ENCODE data around the gene MRPL43.

Gene MRPL43

GRCh38 chr10:100966887-100967286 is 20.4 kb downstream of the MRPL43 start:
- DNase-seq (ENCODE audit: low spot score) = no peak

GRCh38 chr10:100965820-100966219 is 21.5 kb downstream of the MRPL43 start:
- DNase-seq (ENCODE audit: low spot score) = no peak

GRCh38 chr10:100963826-100964225 is 23.5 kb downstream of the MRPL43 start:
- no peak for DNase-seq (ENCODE audit: low spot score)

GRCh38 chr10:100962351-100963080 is 24.8 kb downstream of the MRPL43 start:
- no peak for DNase-seq (ENCODE audit: low spot score)

DNA sequence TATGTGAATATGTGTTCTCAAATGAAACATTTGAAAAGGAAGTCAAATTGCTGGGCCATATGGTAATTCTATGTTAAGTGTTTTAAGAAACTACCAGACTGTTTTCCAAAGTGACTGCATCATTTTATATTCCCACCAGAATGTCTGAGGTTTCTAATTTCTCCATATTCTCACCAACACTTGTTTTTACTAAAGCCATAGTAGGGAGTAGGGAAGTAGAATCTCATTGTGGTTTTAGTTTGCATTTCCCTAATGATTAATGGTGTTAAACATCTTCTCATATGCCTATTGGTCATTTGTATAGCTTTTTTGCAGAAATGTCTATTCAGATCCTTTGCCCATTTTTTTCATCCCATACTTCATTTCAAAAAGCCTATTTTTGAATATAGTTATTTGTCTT is 27.0 kb downstream of the MRPL43 start:
- DNase-seq (ENCODE audit: low spot score) = no peak

GRCh38 chr10:100948916-100949315 is 38.4 kb downstream of the MRPL43 start:
- no peak for DNase-seq (ENCODE audit: low spot score)

DNA sequence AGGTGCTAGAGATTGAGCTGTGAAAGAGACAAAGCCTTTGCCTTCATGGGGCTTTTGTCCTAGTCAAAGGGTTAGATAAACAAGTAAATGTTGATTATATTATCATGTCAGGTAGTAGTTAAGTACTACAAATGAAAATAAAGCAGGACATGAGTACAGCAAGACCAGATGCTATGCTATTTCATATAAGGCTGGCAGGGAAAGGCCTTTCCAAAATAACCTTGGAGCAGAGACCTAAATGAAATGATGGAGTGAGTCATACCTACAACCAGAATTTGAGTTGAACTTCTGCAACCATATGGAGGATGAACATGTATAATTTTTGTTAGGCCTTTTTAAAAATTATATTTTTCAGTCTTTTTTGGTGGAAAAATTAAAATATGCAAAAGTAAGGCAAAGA is 41.5 kb downstream of the MRPL43 start:
- DNase-seq (ENCODE audit: low spot score) = no peak

DNA sequence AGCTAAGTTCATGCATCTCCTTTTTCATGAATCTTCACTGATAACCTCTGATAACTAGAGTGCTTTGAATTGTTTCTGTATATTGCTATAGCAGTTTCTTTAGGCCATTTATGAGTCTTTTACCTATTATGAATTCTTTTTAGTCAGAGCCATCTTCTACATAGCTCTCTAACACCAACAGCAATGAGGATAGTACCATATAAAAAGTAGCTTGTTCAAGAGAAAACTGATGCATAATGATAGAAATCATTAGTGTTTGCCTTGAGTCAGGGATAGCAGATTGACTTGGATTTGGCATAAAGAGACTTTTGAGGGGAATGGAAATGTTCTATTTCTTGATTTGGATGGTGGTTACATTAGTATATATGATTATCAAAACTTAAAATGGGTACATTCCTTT is 43.8 kb downstream of the MRPL43 start:
- no peak for DNase-seq (ENCODE audit: low spot score)

- DNase-seq (ENCODE audit: low spot score) = no peak
Measured at GRCh38 chr10:100942229-100942628, 45.1 kb downstream of the MRPL43 start.

DNA sequence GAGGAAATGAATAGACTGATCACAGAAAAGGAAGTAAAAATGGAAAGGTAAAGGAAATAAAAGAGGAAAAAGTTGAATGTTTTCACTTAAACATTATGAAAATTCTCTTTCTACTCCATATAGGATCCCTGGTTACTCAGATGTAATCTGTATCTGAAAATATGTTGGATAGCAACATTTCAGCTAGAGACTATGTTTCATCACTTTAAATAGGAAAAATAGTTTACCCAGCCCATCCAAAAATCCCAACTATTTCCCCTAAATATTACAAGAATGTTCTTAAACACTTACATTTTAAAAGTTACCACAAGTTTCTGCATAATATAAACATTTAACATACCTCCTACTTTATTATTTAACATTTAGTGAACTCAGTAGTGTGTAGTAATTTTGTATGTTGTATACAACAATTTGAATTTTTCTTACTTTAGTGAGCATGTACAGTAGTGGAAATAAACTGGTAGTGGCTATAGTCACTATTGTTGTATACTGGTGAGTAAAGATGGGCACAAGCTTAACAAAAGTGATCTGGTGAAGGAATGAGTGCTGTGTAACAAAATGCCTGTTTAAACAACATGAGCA is 47.4 kb downstream of the MRPL43 start:
- DNase-seq (ENCODE audit: low spot score) = no peak
